IMR-90 (cell line): ENCODE data around the gene PPP2R1A. TPM values are rescaled to one million over a fixed set of nuclear protein-coding genes. Genes with fewer than 3 reads are reported as not detected.

ENCODE experiments used
- ATAC-seq: fragments of 200-7000 bp; cut with Tn5 transposase; 2 replicates; pipeline ENCODE4 v1.9.1; 2020; ENCODE audit warnings: low read depth, mild to moderate bottlenecking, moderate library complexity
- Bru-seq: library from RNA; stranded (reverse); fragments of 400-500 nt; gene quantifications from one replicate; lab custom pipeline; 2021; lab: Mats Ljungman, UMichigan
- BruChase-seq, 2 experiments: library from RNA; stranded (reverse); fragments of 400-500 nt; gene quantifications; one replicate each; lab custom pipeline; 2021; lab: Mats Ljungman, UMichigan
- BruUV-seq: library from RNA; stranded (reverse); fragments of 400-500 nt; replicated peaks from 2 replicates; lab custom pipeline; 2021; lab: Mats Ljungman, UMichigan
- CTCF ChIA-PET: fragments of 300-600 bp; formaldehyde crosslinking; extraction: SDS; loops from one replicate; lab custom pipeline; 2021; ENCODE audit warnings: antibody characterized with exemption; lab: Yijun Ruan, JAX
- POLR2A ChIA-PET: fragments of 300-600 bp; sonication (Branson Sonifier 250); formaldehyde crosslinking; loops from one replicate; lab custom pipeline; 2022; ENCODE audit warnings: antibody characterized with exemption; ENCODE audit not compliant: unreplicated experiment; lab: Charles Lee
- DNase-seq: peaks from one replicate; pipeline ENCODE4 v3.0.0; 2013
- H2AFZ ChIP-seq: replicated peaks from 2 replicates; pipeline ENCODE3; 2013; ENCODE audit warnings: low read length, mild to moderate bottlenecking; ENCODE audit not compliant: poor library complexity
- H2AK5ac ChIP-seq: 2 replicates; pipeline ENCODE4 v1.6.1; 2013; ENCODE audit warnings: low read depth, low read length, inconsistent platforms
- H2AK9ac ChIP-seq: replicated peaks from 2 replicates; pipeline ENCODE3; 2013; ENCODE audit warnings: mild to moderate bottlenecking, low read depth, low read length, moderate library complexity; ENCODE audit not compliant: poor library complexity
- H2BK120ac ChIP-seq: 2 replicates; pipeline ENCODE4 v1.6.1; 2013; ENCODE audit warnings: low read depth, low read length, inconsistent platforms
- H2BK15ac ChIP-seq: 3 replicates; pipeline ENCODE4 v1.6.1; 2013; ENCODE audit warnings: low read depth, low read length, inconsistent platforms
- H2BK20ac ChIP-seq: 2 replicates; pipeline ENCODE4 v1.6.1; 2013; ENCODE audit warnings: low read depth, mild to moderate bottlenecking, inconsistent platforms, low read length, moderate library complexity
- H2BK5ac ChIP-seq: 2 replicates; pipeline ENCODE4 v1.6.1; 2013; ENCODE audit warnings: mild to moderate bottlenecking, low read depth, low read length, inconsistent platforms; ENCODE audit not compliant: poor library complexity, severe bottlenecking
- H3K14ac ChIP-seq: replicated peaks from 2 replicates; pipeline ENCODE4 v1.6.1; 2013; ENCODE audit warnings: low read depth, low read length, inconsistent platforms
- H3K18ac ChIP-seq: 2 replicates; pipeline ENCODE4 v1.6.1; 2013; ENCODE audit warnings: low read depth, low read length, control low read depth
- H3K23ac ChIP-seq: 2 replicates; pipeline ENCODE4 v1.6.1; 2013; ENCODE audit warnings: low read depth, low read length, inconsistent platforms
- H3K27ac ChIP-seq: 2 replicates; pipeline ENCODE4 v1.5.1; 2013; ENCODE audit warnings: mild to moderate bottlenecking, control low read depth, low read length; ENCODE audit not compliant: insufficient read depth
- H3K27me3 ChIP-seq: 2 replicates; pipeline ENCODE4 v1.6.1; 2013; ENCODE audit warnings: low read length; ENCODE audit not compliant: control insufficient read depth, insufficient read depth
- H3K36me3 ChIP-seq: 2 replicates; pipeline ENCODE4 v1.6.1; 2013; ENCODE audit warnings: low read length, mixed read lengths; ENCODE audit not compliant: control insufficient read depth, insufficient read depth
- H3K4ac ChIP-seq: 2 replicates; pipeline ENCODE4 v1.6.1; 2013; ENCODE audit warnings: low read depth, low read length, inconsistent platforms
- H3K4me1 ChIP-seq: 2 replicates; pipeline ENCODE4 v1.6.1; 2013; ENCODE audit warnings: low read length, mixed read lengths; ENCODE audit not compliant: control insufficient read depth, insufficient read depth
- H3K4me2 ChIP-seq: 2 replicates; pipeline ENCODE4 v1.6.1; 2013; ENCODE audit warnings: low read depth, mild to moderate bottlenecking, control low read depth, low read length, moderate library complexity
- H3K4me3 ChIP-seq: 2 replicates; pipeline ENCODE4 v1.5.1; 2013; ENCODE audit warnings: low read depth, mild to moderate bottlenecking, control low read depth, low read length, moderate library complexity; ENCODE audit not compliant: insufficient read depth
- H3K56ac ChIP-seq: 2 replicates; pipeline ENCODE4 v1.6.1; 2013; ENCODE audit warnings: low read length, inconsistent platforms; ENCODE audit not compliant: insufficient read depth; ENCODE audit errors: extremely low read depth
- H3K79me1 ChIP-seq, 2 experiments: 2 replicates each; pipeline ENCODE4 v1.6.1; 2013; ENCODE audit warnings: low read length in 2 of 2, inconsistent platforms in 1 of 2, low read depth in 1 of 2
- H3K9ac ChIP-seq: 2 replicates; pipeline ENCODE4 v1.6.1; 2013; ENCODE audit warnings: low read depth, low read length, control low read depth
- H3K9me1 ChIP-seq: 2 replicates; pipeline ENCODE4 v1.6.1; 2013; ENCODE audit warnings: low read length, inconsistent platforms; ENCODE audit not compliant: insufficient read depth
- H3K9me3 ChIP-seq: 2 replicates; pipeline ENCODE4 v1.6.1; 2013; ENCODE audit warnings: low read length; ENCODE audit not compliant: control insufficient read depth, insufficient read depth
- H4K20me1 ChIP-seq: 2 replicates; pipeline ENCODE4 v1.6.1; 2013; ENCODE audit warnings: low read length, inconsistent platforms; ENCODE audit not compliant: insufficient read depth
- H4K5ac ChIP-seq: 2 replicates; pipeline ENCODE4 v1.6.1; 2013; ENCODE audit warnings: mild to moderate bottlenecking, low read depth, low read length, control low read depth
- H4K8ac ChIP-seq, 2 experiments: 2 replicates each; pipeline ENCODE4 v1.6.1; 2013; ENCODE audit warnings: low read depth in 2 of 2, low read length in 2 of 2, control low read depth in 1 of 2, inconsistent platforms in 1 of 2
- H4K91ac ChIP-seq: 2 replicates; pipeline ENCODE4 v1.6.1; 2013; ENCODE audit warnings: low read depth, low read length, inconsistent platforms; ENCODE audit not compliant: insufficient read depth
- CHD1 ChIP-seq: IDR thresholded peaks from 2 replicates; pipeline ENCODE4 v1.6.1; 2012; ENCODE audit warnings: low read depth, low read length, improper control_type of control experiment
- FOS ChIP-seq: fragments of 150-350 bp; IDR thresholded peaks from 2 replicates; pipeline ENCODE4 v1.6.1; 2016; ENCODE audit warnings: low read depth, low read length
- MAFK ChIP-seq: IDR thresholded peaks from 2 replicates; pipeline ENCODE4 v1.6.1; 2012; ENCODE audit warnings: low read depth, low read length, improper control_type of control experiment
- MAZ ChIP-seq: IDR thresholded peaks from 2 replicates; pipeline ENCODE4 v1.6.1; 2012; ENCODE audit warnings: low read depth, mild to moderate bottlenecking, low read length, improper control_type of control experiment, moderate library complexity, borderline replicate concordance
- MXI1 ChIP-seq: IDR thresholded peaks from 2 replicates; pipeline ENCODE4 v1.6.1; 2012; ENCODE audit warnings: low read depth, mild to moderate bottlenecking, low read length, moderate library complexity, borderline replicate concordance
- POLR2A ChIP-seq: IDR thresholded peaks from 2 replicates; pipeline ENCODE4 v1.6.1; 2012; ENCODE audit warnings: mild to moderate bottlenecking, low read depth, low read length
- SMC3 ChIP-seq: fragments of 150-350 bp; IDR thresholded peaks from 2 replicates; pipeline ENCODE4 v1.6.1; 2016; ENCODE audit warnings: low read depth, mild to moderate bottlenecking, antibody characterized with exemption, low read length, moderate library complexity
- USF2 ChIP-seq: fragments of 150-350 bp; IDR thresholded peaks from 2 replicates; pipeline ENCODE4 v1.6.1; 2017; ENCODE audit warnings: mild to moderate bottlenecking, antibody characterized with exemption, low read length, low read depth
- WGBS, 2 experiments: methylation state at CpG; one replicate each; pipeline versions ENCODE4 v1.1.5 to v1.1.7; 2013; ENCODE audit warnings: missing lambda C conversion rate in 2 of 2; ENCODE audit not compliant: insufficient read length in 1 of 2; ENCODE audit errors: extremely low coverage in 2 of 2; 5-methylcytosine and 5-hydroxymethylcytosine counted together
- dilution Hi-C: fragments of 300-500 bp; cut with HindIII; formaldehyde crosslinking; loops from one replicate; pipeline ENCODE4 v1.14.3; 2018; ENCODE audit warnings: low sequenced_read_pairs; ENCODE audit not compliant: unreplicated experiment
- in situ Hi-C: fragments of 300-500 bp; cut with MboI; formaldehyde crosslinking; loops from 3 replicates; pipeline ENCODE4 v1.14.3; 2019; ENCODE audit warnings: low sequenced_read_pairs, inconsistent platforms, mixed read lengths
- intact Hi-C: fragments of 100-400 bp; cut with micrococcal nuclease; formaldehyde crosslinking; loops from 2 replicates; pipeline ENCODE4 v1.10.0; 2022
- long read RNA-seq: library from polyadenylated mRNA; unstranded; transcript quantifications from one replicate; pipeline ENCODE4 v2.0.0, GENCODE V29; 2021; ENCODE audit not compliant: unreplicated experiment
- polyA plus RNA-seq, 3 experiments: library from polyadenylated mRNA; depleted of rRNA; stranded (reverse); fragments of >200 nt; gene quantifications; 2 replicates each; pipeline ENCODE4 v1.2.3, GENCODE V29; 2012; ENCODE audit warnings: low replicate concordance in 1 of 3
- total RNA-seq: library from RNA; depleted of rRNA; stranded (reverse); fragments of >200 nt; gene quantifications from 2 replicates; pipeline ENCODE4 v1.2.3, GENCODE V29; 2012; rRNA removed

PPP2R1A gene
- 137 and 173 TPM in 2 replicates for total RNA-seq
- polyA plus RNA-seq (2012; rRNA removed): 250 and 292 TPM in 2 replicates
- polyA plus RNA-seq (2012; cell fraction: cytosol; rRNA removed): 251 and 446 TPM in 2 replicates
- polyA plus RNA-seq (2012; cell fraction: nucleus; rRNA removed; ENCODE audit: low replicate concordance): 89.3 and 214 TPM in 2 replicates
- Bru-seq, nascent RNA: percentile 95 among the genes with signal in this experiment
- BruChase-seq, experiment 1, labeled RNA remaining after a 6-hour chase: percentile 89 among the genes with signal in this experiment
- BruChase-seq, experiment 2, labeled RNA remaining after a 2-hour chase: percentile 85 among the genes with signal in this experiment
- long read RNA-seq, full-length matches to known transcripts: 398 of 577 reads
- long read RNA-seq, partial matches to known transcripts: 157 of 577 reads
- long read RNA-seq, other reads (novel, unspliced or antisense): 22 of 577 reads

GRCh38 chr19:52189735-52190486, at the start of gene PPP2R1A:
PPP2R1A (plus strand) TSS chr19:52190052; CDS start chr19:52190097, 45 bp downstream.
- H2AFZ ChIP-seq: peak within 1 kb of the TSS; percentile 100
- H4K20me1 ChIP-seq: peaks cover 19% of the 10 kb centered on the region
- peak; percentile 100 for DNase-seq
- H3K9ac ChIP-seq: peak within 1 kb of the TSS; percentile 97
- peak within 1 kb of the TSS; percentile 100 for H2AK9ac ChIP-seq
- ATAC-seq: peak; percentile 89
- H2BK20ac ChIP-seq: no peak within 1 kb of the TSS
- in situ Hi-C loops (no loop called here), dilution Hi-C loops (no loop called here), intact Hi-C loops (loop anchor here (1.0 to 2.0 kb wide), 3 partner anchors 19 to 51 kb away; partner anchors contain the start of genes ZNF616 and ZNF836)
- H3K79me1 ChIP-seq: peaks cover 0 to 35% of the 10 kb centered on the region in 2 experiments; a peak in 3 of 4 replicates
- H3K27ac ChIP-seq: peak within 1 kb of the TSS; percentile 98
- no peaks in the 10 kb centered on the region for H3K9me1 ChIP-seq
- no TSS peak for BruUV-seq
- H4K5ac ChIP-seq: peak within 1 kb of the TSS; percentile 97
- H3K4me1 ChIP-seq: peaks cover 7% of the 10 kb centered on the region; the same call in 1 of the 2 replicates
- TF ChIP-seq MAZ (peak; percentile 62; the same call in 1 of the 2 replicates), FOS (peak; percentile 25; the same call in 1 of the 2 replicates), SMC3 (no peak), USF2 (0 out of 2 replicates have a peak, but pooled peaks have one; percentile 11), CHD1 (0 out of 2 replicates have a peak, but pooled peaks have one; percentile 22), MXI1 (no peak; the same call in 1 of the 2 replicates), POLR2A (peak; percentile 90), MAFK (no peak)
- 1% methylated on average over 35 of the region's 70 CpGs; no CpG with 5 or more reads in 1 of the 2 experiments for WGBS, 2 experiments
- no peaks in the 10 kb centered on the region for H3K9me3 ChIP-seq
- H2AK5ac ChIP-seq: peak within 1 kb of the TSS; percentile 95
- H3K4me2 ChIP-seq: peak within 1 kb of the TSS; percentile 97
- peak within 1 kb of the TSS; percentile 92 for H3K18ac ChIP-seq
- no peaks in the 10 kb centered on the region for H3K27me3 ChIP-seq
- H3K14ac ChIP-seq: peak within 1 kb of the TSS; percentile 100
- peak within 1 kb of the TSS; percentile 98 for H3K56ac ChIP-seq
- H2BK5ac ChIP-seq: peak within 1 kb of the TSS; percentile 98
- H3K36me3 ChIP-seq: peaks cover 13% of the 10 kb centered on the region
- H3K23ac ChIP-seq: peak within 1 kb of the TSS; percentile 99
- peak within 1 kb of the TSS; percentile 96 for H2BK120ac ChIP-seq
- CTCF ChIA-PET: no interaction called here
- peak within 1 kb of the TSS; percentile 80 for H3K4me3 ChIP-seq
- H2BK15ac ChIP-seq: peak within 1 kb of the TSS; percentile 82; the same call in 1 of the 3 replicates
- H4K8ac ChIP-seq: peak within 1 kb of the TSS; percentile 77 to 100
- H4K91ac ChIP-seq: peak within 1 kb of the TSS; percentile 97
- POLR2A ChIA-PET: interaction anchor here (0.5 to 0.6 kb wide), 3 partner anchors 9 to 527 kb away, joined by 3 to 4 read pairs (median 3); no protein-coding TSS in a partner anchor
- peak within 1 kb of the TSS; percentile 99 for H3K4ac ChIP-seq
